SH-SY5Y (cell line): ENCODE results near the gene SH3TC1.

Experiments
- GATA2 ChIP-seq: IDR thresholded peaks from 2 replicates; pipeline ENCODE4 v1.6.1; 2011; ENCODE audit warnings: mild to moderate bottlenecking, low read depth, low read length
- GATA3 ChIP-seq: IDR thresholded peaks from 2 replicates; pipeline ENCODE4 v1.6.1; 2011; ENCODE audit warnings: low read depth, mild to moderate bottlenecking, low read length, moderate library complexity

Gene SH3TC1

DNA sequence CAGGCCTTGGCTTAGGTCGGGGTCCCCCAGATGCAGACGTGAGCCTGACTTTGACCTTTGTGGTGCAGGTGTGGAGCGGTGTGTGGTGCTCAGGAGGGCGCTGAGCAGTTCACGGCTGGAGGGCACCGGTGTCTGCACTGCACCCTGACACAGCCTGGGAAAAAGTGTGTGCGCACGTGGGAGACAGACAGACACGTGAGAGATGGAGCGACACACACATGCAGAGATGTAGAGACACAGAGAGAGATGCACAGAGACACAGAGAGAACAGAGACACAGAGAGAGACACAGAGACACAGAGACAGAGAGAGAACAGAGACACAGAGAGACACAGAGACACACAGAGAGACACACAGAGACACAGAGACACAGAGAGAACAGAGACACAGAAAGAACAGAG lies 64.3 kb downstream of the SH3TC1 start:
- TF ChIP-seq GATA3 = no peak
- TF ChIP-seq GATA2 = no peak

DNA sequence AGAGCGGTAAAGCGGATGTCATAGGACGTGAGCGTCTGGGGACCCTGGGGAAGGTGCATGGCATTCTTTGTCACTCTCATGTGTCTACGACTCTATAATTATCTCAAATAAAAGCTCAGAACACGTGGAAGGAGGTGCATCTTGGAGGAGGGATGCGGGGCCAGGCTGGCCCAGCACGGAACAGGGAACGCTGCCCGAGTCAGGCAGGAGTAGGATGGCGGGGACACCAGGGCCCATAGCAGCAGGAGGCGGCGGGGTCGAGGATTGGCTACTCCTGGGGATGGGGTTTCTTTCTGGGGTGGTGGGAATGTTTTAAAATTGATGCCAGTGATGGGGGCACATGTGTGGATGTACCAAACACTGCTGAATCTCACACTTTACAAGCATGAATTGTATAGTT lies 65.0 kb downstream of the SH3TC1 start:
- no peak for TF ChIP-seq GATA2
- TF ChIP-seq GATA3 = no peak

DNA sequence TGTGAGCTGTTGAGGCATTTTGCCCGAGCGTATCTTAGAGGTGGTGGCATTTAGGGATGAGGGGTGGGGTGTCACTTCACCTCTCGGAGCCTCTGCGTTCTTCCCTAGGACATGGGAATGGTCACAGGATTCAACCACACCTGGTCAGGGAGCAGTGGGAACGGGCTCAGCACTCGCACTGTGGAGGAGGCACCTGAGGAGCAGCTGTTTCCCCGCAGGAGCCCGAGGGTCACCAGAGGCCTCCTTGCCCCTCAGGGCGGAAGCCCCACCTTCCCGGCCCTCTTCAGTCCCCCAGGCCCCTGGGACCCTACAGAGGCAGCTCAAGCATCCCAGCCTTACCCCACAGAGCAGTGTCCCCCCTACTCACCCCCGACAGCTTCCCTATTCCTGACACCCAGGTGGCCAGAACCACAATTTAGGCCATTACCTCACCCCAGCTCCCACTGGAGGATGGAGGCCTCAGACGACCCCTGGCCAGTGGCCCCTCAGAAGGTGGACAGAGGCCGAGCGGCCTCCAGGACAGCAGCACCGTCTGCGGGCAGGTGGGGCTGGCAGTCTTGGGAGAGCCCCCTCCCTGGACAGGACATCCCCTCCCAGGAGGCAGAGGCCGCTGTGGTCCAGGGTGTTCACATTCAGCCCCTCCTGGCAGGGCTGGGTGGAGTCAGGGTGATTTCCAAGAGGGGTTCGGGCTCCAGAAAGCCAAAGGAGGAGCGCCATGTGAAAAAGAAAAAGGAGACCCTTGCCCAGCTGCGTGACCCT lies 66.3 kb downstream of the SH3TC1 start:
- TF ChIP-seq GATA2 = no peak
- TF ChIP-seq GATA3 = no peak

DNA sequence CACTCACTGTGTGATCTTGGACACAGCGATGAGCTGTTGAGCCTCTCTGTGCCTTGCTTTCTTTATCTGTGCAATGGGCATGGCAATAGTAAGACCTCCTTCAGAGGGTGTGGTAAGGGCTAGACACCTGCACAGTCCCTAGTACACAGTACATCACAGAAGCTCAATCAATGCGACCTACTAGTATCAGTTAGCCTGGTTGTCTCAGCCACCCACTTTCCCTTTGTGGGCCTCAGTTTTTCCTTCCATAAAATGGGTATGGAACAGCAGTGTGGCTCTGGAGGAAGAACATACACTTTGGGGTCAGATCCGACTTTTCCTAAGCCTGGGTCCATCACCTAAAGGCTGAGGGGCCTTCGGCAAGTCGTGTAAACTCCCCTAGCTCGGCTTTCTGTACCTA lies 67.0 kb downstream of the SH3TC1 start:
- TF ChIP-seq GATA2 = no peak
- TF ChIP-seq GATA3 = no peak

DNA sequence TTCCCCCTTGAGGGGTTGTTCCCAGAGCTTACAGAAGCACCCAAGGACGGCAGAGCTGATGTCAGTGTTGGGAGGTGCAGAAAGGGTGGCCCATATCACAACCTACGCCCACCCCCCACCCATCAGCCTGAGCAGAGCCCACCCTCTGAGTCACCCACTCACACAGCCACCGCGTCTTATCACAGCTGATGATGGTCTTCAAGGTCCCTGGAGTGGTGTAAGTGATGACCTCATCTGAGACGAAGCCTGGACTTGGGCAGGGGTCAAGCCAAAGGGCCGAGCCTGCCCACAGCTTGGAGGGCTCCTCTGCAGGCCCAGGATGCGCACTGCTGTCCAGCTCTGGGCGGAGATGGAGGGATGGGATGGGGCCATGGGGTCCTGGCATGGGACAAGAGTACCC lies 67.4 kb downstream of the SH3TC1 start:
- no peak for TF ChIP-seq GATA3
- TF ChIP-seq GATA2 = no peak

DNA sequence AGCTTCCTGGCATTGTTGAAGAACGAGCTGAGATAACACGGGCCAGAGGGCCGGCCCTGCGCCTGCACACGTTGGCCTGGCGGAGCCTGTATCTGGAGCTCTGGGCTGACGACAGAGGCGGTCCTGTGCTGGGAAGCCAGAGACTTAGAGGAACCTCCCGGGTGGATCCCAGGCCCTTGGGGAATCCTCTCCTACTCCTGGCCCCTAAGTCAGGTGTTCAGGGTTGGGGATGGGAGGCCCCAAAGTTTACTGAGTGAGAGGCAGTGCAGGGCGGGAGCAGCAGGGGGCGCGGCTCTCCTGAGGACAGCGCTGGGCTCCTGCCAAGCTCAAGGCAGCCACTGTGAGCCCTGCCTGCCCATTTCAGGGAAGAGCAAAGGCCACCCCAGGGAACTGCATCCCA lies 68.0 kb downstream of the SH3TC1 start:
- TF ChIP-seq GATA3 (no peak), GATA2 (no peak)

DNA sequence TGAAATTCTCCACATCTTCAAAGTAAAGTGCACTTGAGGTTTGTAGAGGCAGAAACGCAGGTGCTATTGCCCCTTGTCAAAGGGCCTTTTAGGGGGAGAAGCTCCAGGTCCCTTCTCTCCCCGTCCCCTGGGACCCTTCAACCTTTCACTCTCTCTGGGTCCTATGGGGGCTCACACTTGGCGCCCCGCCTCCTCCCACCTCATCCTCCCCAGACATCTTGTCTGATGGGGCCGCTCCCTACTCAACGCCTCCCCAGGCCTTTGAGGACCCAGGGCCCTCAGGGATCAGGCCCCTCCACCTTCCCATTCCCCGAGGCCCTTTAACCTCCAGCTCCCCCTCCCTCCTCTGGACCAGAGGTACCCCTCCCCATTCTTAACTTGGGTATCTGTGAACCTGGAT lies 69.1 kb downstream of the SH3TC1 start:
- TF ChIP-seq GATA2 (no peak), GATA3 (no peak)

DNA sequence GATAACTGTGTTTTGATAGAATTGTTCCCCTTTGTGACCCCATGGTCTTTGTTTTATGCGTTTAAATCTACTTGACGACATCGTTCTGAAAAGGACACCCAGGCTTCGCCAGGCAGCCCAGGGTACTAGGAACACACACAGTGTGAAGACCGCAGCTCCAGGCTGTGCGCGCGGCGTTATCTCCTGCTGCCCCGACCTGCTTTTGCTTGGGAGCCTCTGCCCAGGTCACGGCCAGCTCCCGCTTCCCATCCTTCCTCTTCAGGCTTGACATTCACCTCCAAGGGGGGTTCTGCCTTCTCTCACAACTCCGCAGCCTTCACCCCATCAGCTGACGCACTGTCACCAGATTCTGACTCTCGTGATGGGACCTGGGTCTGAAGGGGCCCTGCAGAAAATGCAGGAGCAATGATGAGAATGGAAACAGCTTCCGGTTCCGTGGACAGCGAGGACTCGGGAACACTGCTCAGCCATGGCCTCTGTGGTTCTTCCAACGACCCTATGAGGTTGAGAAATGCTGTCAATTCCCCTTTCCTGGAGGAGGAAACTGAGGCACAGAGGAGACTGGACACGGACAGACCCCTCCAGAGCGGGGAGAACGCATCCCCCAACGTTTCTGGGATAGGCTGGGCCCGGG lies 69.9 kb downstream of the SH3TC1 start:
- TF ChIP-seq GATA3 (no peak), GATA2 (no peak)

DNA sequence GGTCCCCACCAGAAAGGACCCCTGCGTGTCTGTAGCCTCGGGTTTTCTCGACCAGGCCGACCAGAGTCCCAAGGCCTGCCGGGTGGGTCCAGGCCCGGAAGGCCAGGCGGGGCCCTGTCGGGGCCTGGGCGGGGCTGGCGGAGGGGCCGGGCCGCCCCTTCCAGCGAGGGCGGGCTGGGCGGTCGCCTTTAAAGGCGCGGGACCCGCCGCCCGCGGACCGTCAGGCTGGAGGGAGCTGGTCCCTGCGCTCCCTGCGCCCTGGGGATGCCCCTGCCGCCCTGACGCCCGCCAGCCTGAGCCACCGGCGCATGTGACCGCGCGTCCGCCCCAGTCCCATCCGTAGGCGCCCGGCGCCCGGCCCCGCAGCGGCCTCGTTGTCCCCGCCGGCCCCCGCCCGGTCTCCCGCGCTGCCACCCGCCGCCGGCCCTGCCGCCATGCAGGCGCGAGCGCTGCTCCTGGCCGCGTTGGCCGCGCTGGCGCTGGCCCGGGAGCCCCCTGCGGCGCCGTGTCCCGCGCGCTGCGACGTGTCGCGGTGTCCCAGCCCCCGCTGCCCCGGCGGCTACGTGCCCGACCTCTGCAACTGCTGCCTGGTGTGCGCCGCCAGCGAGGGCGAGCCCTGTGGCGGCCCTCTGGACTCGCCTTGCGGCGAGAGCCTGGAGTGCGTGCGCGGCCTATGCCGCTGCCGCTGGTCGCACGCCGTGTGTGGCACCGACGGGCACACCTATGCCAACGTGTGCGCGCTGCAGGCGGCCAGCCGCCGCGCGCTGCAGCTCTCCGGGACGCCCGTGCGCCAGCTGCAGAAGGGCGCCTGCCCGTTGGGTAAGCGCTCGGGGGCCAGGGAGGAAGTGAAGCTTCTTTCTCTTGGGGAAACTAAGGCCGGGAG lies 70.7 kb downstream of the SH3TC1 start, which contains the start of gene HTRA3:
Gene HTRA3 (plus strand): TSS at position 220 of the 883 bp plus-strand sequence. CDS start 215 bp downstream, at position 435.
- no peak for TF ChIP-seq GATA2
- TF ChIP-seq GATA3 = no peak

DNA sequence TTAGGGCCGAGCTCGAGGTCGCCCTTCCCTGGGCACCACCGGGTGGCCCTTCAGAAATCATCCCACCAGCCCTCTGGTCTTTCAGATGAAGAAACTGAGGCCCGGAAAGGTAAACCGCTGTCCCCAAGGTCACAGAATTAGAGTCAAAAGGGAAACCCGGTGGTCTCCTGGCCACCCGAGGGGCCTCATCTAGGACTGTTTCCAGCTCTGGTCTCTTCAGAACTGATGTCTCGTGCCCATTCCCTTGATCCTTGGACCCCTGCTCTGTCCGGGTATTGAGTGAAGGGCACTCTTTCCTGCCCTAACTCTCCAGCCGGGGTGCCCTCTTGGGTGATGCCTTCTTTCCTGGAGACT lies 71.3 kb downstream of the SH3TC1 start:
- TF ChIP-seq GATA2 (no peak), GATA3 (no peak)

DNA sequence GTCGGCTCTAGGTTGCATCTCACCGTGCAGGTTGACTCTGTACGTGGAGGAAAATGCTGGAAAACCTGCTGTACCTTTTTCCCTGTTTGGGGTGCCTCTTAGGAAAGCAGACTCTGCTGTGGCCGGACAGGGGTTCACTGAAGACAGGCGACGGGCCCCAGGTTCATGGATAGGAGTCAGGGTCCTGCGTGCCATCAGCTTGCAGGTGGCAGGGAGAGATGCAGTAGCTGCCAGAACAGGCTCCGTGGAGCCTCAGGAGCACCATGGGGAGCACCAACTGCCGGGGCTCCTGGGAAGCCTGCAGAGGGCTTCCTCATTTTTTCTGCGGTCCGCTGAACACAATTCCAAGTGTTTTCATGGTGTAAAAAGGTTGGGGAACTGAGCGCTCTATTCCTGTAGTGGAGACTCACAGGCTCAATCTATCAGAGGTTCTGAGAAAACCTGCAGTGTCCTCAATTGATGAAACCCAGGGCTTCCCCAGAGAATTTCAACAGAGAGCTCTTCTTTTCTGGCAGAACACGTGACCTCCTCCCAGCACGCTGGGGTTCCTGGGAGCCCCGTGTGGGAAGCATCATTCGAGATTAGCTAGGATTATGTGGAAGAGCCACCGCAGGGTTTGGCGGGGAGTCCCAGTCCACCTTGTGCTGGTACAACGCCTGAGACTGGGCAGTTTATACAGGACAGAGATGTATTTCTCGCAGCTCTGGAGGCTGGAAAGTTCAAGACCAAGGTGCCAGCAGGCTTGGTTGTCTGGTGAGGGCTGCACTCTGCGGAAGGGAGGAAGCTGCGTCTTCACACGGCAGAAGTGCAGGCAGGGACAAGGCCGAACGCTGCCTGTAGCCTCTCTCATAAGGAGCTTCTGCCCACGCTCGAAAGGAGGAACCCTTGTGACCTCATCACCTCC lies 72.1 kb downstream of the SH3TC1 start:
- no peak for TF ChIP-seq GATA3
- TF ChIP-seq GATA2 = no peak

DNA sequence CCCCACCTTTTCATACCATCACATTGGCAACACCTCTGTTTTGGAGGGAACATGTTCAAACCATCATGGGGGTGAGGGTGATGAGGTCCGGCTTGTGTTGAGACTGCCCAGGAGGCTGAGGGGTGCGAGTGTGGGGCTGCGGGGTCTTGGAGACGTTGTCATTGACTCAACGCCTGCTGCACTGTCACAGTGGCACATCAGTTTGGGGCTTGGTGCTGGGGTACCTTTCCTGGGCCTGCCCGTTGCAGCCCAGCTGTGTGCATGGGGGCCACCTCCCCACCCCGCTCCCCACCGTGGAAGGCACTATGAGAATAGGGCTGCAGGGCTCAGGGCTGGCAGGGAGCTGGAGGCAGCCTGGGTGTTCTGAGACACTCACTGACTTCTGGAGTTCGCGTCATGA lies 72.7 kb downstream of the SH3TC1 start:
- TF ChIP-seq GATA3 (no peak), GATA2 (no peak)
